CD4-positive, alpha-beta T cell treated with Interleukin-15 for 4 hours (primary cell): ENCODE measurements around the gene RNF138.
"Not testable (repeated sequence)": the region's sequence is repeated elsewhere in the genome, so short reads cannot be mapped to it uniquely, and the experiment has no call there.

Experiments
- DNase-seq: peaks from one replicate; pipeline ENCODE4 v3.0.0-alpha.2; 2020; ENCODE audit warnings: low spot score

The RNF138 gene, protein sequence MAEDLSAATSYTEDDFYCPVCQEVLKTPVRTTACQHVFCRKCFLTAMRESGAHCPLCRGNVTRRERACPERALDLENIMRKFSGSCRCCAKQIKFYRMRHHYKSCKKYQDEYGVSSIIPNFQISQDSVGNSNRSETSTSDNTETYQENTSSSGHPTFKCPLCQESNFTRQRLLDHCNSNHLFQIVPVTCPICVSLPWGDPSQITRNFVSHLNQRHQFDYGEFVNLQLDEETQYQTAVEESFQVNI

DNA sequence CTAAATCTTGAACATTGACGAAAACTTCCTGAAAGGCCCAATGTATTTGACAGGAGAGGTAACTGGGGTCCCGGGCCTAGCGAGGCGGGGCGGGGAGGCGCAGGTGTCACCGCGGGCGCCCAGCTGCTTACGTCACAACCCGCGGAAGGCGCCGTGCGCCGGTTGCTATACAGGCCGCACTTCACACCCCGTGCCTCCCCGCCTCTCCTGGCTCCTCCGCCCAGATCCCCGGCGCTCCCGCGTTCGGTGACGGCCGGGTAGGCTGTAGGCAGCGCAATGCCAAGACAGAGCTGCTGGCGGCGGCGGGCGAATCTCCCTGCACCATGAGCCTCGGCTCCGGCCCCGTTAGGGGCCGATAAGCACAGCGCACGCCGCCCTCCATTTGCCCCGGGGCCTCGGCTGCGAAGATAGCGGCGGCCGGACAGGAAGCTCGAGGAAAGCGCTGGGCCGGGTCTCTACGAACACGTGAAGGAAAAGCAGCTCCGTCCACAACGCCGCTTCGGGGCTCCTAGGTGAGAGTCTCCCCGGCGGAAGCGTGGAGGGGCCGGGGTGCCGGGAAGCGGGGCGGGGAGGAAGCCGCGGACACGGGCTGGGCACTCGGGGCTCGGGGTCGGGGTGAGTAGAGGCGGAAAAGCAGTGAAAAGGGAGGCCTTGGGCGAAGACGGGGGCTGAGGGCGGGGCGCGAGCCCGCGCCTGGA, at the start of gene RNF138:
Gene RNF138, plus strand, starts transcription at position 151 of the 698 bp plus-strand sequence. CDS start 903 bp downstream, outside the sequence.
- peak; percentile 83 for DNase-seq

GRCh38 chr18:32042337-32042736, 49.3 kb upstream of the RNF138 start:
- no peak for DNase-seq

- no peak for DNase-seq
These were observed 43.1 kb upstream of the RNF138 start for GRCh38 chr18:32048507-32049091.

GRCh38 chr18:32049393-32050171, 42.1 kb upstream of the RNF138 start:
- DNase-seq = peak; percentile 69

DNA sequence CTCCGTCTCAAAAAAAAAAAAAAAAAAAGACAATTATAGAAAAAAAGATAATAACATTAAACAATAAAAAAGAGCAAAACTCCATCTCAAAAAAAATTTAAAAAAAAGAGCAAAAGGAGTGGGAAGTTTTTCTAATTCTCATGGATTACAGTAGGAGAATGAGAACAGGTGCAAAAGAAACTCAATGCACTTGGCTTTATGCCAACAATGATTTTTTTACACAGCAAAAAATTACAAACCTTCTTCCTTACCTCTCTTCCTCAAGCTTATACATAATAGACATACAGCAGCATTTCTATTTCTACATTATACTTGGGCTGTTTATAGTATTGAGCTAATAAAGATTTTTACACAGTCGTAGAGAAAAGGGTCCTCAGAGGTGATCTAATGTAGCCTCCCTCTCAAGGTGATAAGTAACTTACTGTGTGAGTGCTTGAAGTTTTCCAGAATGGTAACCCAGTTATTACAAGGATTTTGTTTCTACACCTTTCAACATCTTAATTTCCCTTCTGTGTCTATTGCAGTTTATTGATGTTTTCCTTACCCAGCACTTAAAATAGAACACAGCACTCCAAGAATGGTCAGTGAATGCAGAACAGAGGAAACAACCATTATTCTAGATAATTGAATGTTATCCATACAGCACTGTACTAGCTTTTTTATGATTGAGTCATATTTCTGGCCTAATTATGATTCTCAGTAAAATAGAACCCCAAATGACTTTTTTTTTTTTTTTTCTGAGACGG, 34.9 kb upstream of the RNF138 start:
- DNase-seq = no peak

DNA sequence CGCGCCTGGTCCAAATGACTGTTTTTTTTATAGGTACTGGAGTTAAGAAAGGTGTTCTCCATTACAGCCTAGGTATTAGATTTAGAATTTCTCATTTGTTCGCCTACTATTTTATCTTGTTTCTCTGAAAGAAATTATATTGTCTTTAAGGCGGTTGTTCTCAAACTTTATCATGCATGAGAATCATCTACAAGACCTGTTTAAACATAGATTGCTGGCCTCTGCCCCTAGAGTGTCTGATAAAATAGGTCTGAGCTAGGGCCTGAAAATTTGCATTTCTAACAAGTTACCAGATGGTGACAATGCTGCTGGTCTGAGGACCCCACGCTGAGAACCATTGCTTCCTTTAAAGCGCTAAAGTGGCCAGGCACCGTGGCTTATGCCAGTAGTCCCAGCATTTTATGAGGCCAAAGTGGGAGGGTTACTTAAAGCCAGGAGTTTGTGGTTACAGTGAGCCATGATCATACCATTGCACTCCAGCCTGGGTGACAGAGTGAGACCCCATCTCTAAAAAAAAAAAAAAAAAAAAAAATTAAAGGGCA, 34.0 kb upstream of the RNF138 start:
- DNase-seq = no peak

DNA sequence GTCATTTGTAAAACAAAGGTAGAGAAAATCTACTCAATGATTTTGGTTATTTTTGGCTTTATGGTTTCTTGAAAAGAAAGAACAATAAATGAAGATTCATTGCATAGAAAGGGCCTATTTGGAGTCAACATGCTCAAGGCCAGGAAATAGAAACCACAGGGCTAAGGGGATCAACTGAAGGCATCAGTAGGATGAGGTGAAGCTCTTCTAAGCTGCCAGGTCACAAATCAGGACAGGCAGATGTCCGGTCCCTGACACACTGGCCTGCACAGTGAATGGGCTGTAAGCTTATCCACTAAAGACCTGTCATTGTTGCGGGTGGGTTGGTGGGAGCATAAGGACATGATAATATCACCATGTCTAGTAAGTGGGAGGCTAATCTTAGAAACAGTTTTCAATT, 31.6 kb upstream of the RNF138 start:
- DNase-seq = no peak

- DNase-seq = no peak
These were observed 24.1 kb upstream of the RNF138 start for GRCh38 chr18:32067375-32068167.

DNA sequence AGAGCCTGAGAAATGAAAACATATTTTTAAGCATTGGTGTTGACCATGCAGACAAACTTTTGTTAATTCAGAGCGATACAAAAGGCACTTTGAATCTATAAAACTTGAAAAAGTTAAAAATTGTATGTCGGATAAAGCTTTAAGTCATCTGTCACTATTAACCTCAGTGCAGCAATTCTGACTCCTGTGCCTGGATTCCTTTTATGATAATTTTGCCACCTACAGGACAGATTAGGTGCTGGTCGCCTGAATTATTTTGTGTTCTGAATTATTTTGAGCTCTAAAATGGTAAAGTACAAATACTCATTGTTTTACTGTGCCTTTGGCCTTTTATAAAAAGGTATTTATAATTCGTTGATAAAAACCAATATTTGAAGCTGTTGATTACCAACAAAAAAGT, 19.4 kb upstream of the RNF138 start:
- DNase-seq = peak; percentile 57

GRCh38 chr18:32074206-32074605, 17.5 kb upstream of the RNF138 start:
- no peak for DNase-seq

DNA sequence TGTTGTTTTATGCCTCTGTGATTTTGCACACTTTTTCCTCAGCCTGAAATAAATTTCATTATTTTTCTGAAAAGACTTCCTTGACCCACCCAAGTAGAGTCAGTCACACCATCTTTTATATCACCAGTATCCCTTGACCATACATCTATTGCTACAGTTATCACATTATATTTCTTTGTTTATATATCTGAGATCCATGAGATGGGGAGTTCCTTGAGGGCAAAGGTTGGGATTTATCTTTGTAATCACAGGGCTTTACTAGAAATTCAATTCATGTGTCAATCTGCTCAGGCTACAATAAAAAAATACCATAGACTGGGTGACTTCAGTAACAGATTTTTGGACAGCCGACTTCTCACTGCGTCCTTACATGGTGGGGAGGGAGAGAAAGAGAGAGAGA, 12.8 kb upstream of the RNF138 start:
- no peak for DNase-seq

- no peak for DNase-seq
These were observed 9.8 kb upstream of the RNF138 start for GRCh38 chr18:32081881-32082280.

GRCh38 chr18:32083781-32084180, 7.9 kb upstream of the RNF138 start:
- DNase-seq = no peak

- DNase-seq = no peak
These were observed 4.8 kb upstream of the RNF138 start for GRCh38 chr18:32086881-32087280.

DNA sequence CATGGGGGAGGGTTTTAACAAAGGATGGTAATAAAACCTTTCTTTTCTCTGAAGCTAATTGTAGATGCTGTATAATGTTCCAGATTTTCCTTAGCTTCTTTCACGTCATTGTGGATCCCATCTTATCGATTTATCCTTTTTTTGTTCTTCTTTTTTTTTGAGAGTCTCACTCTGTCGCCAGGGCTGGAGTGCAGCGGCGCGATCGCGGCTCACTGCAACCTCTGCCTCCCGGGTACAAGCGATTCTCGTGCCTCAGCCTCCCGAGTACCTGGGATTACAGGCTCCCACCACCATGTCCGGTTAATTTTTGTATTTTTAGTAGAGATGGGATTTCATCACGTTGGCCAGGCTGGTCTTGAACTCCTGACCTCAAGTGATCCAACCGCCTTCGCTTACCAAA, 843 bp upstream of the RNF138 start:
- not testable (repeated sequence) for DNase-seq

DNA sequence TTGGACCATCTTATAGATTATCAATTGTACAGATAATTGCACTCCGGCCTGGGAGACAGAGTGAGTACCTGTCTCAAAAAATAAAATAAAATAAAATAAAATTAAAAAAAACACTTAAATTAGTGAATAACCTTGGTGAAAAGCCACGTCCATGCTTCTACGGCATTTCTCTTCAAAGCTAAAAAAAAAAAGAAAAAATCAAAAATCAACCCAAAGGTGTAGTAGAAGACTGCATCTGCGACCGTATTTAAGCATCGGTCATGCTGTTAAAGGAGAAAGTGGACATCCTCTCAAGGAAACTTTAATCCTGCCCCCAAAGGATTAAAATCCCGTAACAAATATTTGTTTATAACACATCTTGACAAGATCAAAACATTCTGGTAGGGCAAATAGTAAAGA, 350 bp upstream of the RNF138 start:
- DNase-seq = no peak

DNA sequence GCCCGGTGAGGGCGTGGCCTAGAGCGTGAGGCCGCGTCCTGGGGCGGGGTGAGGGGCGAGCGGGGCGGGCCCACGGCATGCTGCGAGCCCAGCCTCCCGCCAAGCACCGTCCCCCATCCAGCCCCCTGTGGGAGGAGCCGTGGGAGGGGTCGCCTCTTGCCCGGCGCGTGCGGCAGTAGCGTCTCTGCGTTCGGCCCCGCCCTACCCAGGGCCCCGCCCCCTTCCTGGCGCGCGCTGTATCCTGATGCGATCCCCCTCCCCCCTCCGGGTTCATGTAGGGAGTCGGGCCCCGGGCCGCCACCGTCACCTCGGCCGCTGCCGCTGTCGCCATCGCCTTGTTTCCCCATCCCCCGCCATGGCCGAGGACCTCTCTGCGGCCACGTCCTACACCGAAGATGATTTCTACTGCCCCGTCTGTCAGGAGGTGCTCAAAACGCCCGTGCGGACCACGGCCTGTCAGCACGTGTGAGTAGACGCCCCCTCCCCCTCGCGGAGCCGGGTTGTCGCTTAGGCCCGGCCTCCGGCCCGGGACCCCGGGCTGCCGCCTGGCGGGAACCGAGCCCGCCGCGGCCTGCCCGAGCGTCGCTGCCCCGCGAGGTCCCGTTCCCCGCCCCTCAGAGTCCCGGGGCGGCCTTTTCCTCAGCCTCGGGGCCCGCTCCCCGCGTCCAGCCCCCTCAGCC, 888 bp downstream of the RNF138 start:
- DNase-seq = peak; percentile 99

GRCh38 chr18:32093102-32093511, 1.4 kb downstream of the RNF138 start:
- DNase-seq = peak; percentile 45

DNA sequence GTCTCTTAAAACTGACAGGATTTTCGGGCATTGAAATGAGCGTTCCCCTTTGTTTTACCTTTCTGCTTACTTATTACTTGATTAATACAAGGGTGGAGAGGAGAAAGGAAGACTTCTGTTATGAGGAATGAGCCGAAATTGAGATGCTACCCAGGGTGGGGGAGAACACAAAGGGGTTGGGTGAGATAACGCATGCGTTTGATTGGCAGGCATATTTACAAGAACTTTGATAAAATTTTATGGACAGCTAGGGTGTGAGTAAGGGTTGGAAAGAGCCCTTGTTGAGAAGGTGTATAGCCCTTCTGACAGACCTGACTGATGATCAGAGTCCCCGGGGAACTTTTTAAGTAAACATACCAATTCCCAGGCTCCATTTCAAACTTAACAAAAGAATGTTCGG, 1.8 kb downstream of the RNF138 start:
- DNase-seq = peak; percentile 9
